ENCODE data around the gene PLA2G4F. TPM values are rescaled to one million over a fixed set of nuclear protein-coding genes. Genes with fewer than 3 reads are reported as not detected.

PLA2G4F gene
- total RNA-seq, 1 donor from 2014 or later = 0.48 TPM

Small RNA genes within 50 kb of the gene (microRNA-seq; reads per million reads assigned to microRNA genes)
- gene MIR627 = 21.8 reads per million, percentile 37 among the genes with 10 or more reads in this experiment

Other genes with a start within 250 kb of the PLA2G4F start
- 42.2 TPM for gene EHD4, start 184.1 kb downstream of the PLA2G4F start, total RNA-seq
- 0.08 TPM for gene PLA2G4E, start 135.6 kb downstream of the PLA2G4F start, total RNA-seq
- not detected for gene PLA2G4D, start 62.1 kb downstream of the PLA2G4F start, total RNA-seq
- gene VPS39, start 51.7 kb upstream of the PLA2G4F start, total RNA-seq = 49.3 TPM
- gene GANC, start 116.6 kb upstream of the PLA2G4F start, total RNA-seq = 20.3 TPM
- gene TMEM87A, start 116.8 kb upstream of the PLA2G4F start, total RNA-seq = 21.0 TPM
- gene CAPN3, start 202.9 kb upstream of the PLA2G4F start, total RNA-seq = 14.8 TPM